ENCODE data around the gene LRRC75B. TPM values are rescaled to one million over a fixed set of nuclear protein-coding genes. Genes with fewer than 3 reads are reported as not detected.

The LRRC75B gene
- total and polyA plus RNA-seq, 2 of the 13 experiments (the other 11 are each of a cell fraction or from before 2014, with no cell fraction given): 11.8 to 34.8 TPM

GRCh38 chr22:24578355-24579257 is 14.3 kb downstream of the LRRC75B start (continued):
- TF ChIP-seq, protein P1, sequence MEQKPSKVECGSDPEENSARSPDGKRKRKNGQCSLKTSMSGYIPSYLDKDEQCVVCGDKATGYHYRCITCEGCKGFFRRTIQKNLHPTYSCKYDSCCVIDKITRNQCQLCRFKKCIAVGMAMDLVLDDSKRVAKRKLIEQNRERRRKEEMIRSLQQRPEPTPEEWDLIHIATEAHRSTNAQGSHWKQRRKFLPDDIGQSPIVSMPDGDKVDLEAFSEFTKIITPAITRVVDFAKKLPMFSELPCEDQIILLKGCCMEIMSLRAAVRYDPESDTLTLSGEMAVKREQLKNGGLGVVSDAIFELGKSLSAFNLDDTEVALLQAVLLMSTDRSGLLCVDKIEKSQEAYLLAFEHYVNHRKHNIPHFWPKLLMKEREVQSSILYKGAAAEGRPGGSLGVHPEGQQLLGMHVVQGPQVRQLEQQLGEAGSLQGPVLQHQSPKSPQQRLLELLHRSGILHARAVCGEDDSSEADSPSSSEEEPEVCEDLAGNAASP (CRISPR knock-in tag; IDR thresholded peaks at IDR 0.05; ENCODE audit: borderline replicate concordance): peak; percentile 95
- 0 out of 2 replicates have a peak, but pooled peaks have one; percentile 24 for TF ChIP-seq PRDM10 (CRISPR knock-in tag; IDR thresholded peaks at IDR 0.05; ENCODE audit: low read depth)
- peak; percentile 49 to 64 for TF ChIP-seq POLR2A (IDR thresholded peaks at IDR 0.05; ENCODE audit: insufficient read depth in 1 of 2, low read depth in 2 of 2, low read length in 2 of 2)
- TF ChIP-seq HMGA1 (CRISPR knock-in tag; conservative IDR thresholded peaks at IDR 0.05): no peak
- TF ChIP-seq ZNF710 (CRISPR knock-in tag; IDR thresholded peaks at IDR 0.05; ENCODE audit: borderline replicate concordance): peak; percentile 69; the same call in 1 of the 2 replicates
- no peak for TF ChIP-seq CREB1 (IDR thresholded peaks at IDR 0.05)
- TF ChIP-seq CREB1 (CRISPR knock-in tag; IDR thresholded peaks at IDR 0.05): peak; percentile 68
- 0 out of 2 replicates have a peak, but pooled peaks have one; percentile 51 for TF ChIP-seq SP4 (CRISPR knock-in tag; IDR thresholded peaks at IDR 0.05)
- peak; percentile 64; the same call in 1 of the 2 replicates for TF ChIP-seq KDM3A (CRISPR knock-in tag; IDR thresholded peaks at IDR 0.05; ENCODE audit: low read depth)
- TF ChIP-seq, protein P2, sequence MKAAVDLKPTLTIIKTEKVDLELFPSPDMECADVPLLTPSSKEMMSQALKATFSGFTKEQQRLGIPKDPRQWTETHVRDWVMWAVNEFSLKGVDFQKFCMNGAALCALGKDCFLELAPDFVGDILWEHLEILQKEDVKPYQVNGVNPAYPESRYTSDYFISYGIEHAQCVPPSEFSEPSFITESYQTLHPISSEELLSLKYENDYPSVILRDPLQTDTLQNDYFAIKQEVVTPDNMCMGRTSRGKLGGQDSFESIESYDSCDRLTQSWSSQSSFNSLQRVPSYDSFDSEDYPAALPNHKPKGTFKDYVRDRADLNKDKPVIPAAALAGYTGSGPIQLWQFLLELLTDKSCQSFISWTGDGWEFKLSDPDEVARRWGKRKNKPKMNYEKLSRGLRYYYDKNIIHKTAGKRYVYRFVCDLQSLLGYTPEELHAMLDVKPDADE (CRISPR knock-in tag; IDR thresholded peaks at IDR 0.05): no peak
- no peak for TF ChIP-seq ZSCAN9 (CRISPR knock-in tag; IDR thresholded peaks at IDR 0.05; ENCODE audit: borderline replicate concordance)
- peak; percentile 54; the same call in 1 of the 2 replicates for TF ChIP-seq CEBPB (IDR thresholded peaks at IDR 0.05; ENCODE audit: borderline replicate concordance, low read depth, low read length)
- TF ChIP-seq CEBPG (CRISPR knock-in tag; IDR thresholded peaks at IDR 0.05): peak; percentile 82
- TF ChIP-seq SSRP1 (CRISPR knock-in tag; IDR thresholded peaks at IDR 0.05): peak; percentile 71
- TF ChIP-seq, protein P3, sequence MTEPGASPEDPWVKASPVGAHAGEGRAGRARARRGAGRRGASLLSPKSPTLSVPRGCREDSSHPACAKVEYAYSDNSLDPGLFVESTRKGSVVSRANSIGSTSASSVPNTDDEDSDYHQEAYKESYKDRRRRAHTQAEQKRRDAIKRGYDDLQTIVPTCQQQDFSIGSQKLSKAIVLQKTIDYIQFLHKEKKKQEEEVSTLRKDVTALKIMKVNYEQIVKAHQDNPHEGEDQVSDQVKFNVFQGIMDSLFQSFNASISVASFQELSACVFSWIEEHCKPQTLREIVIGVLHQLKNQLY (CRISPR knock-in tag; IDR thresholded peaks at IDR 0.05): peak; percentile 89
- TF ChIP-seq, protein P4, sequence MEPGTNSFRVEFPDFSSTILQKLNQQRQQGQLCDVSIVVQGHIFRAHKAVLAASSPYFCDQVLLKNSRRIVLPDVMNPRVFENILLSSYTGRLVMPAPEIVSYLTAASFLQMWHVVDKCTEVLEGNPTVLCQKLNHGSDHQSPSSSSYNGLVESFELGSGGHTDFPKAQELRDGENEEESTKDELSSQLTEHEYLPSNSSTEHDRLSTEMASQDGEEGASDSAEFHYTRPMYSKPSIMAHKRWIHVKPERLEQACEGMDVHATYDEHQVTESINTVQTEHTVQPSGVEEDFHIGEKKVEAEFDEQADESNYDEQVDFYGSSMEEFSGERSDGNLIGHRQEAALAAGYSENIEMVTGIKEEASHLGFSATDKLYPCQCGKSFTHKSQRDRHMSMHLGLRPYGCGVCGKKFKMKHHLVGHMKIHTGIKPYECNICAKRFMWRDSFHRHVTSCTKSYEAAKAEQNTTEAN (CRISPR knock-in tag; conservative IDR thresholded peaks at IDR 0.05): 0 out of 2 replicates have a peak, but pooled peaks have one; percentile 4
- TF ChIP-seq ZNF446 (CRISPR knock-in tag; IDR thresholded peaks at IDR 0.05): no peak
- TF ChIP-seq ETV5 (CRISPR knock-in tag; IDR thresholded peaks at IDR 0.05; ENCODE audit: borderline replicate concordance): peak; percentile 81; the same call in 1 of the 2 replicates
- TF ChIP-seq NBN (conservative IDR thresholded peaks at IDR 0.05): no peak
- no peak for TF ChIP-seq ZNF737 (CRISPR knock-in tag; IDR thresholded peaks at IDR 0.05; ENCODE audit: borderline replicate concordance)

Data from HepG2 (cell line).